ENCODE measurements around the gene CPEB3. TPM values are rescaled to one million over a fixed set of nuclear protein-coding genes. Genes with fewer than 3 reads are reported as not detected.

Gene CPEB3
- polyA plus RNA-seq (2011; rRNA removed) = 0.37 and 0.49 TPM in 2 replicates
- polyA plus RNA-seq (2012; cell fraction: cytosol; rRNA removed) = 0.13 and 0.26 TPM in 2 replicates
- polyA plus RNA-seq (2012; cell fraction: nucleus; rRNA removed) = 0.31 TPM in 2 replicates
- 0.24 to 0.41 TPM (median 0.32 TPM) in 3 replicates for polyA plus RNA-seq (2017; fragmentation: RNase III; extraction: RNeasy Plus Mini Kit Qiagen cat#74134 plus additional on column Dnase treatment)
- polyA minus RNA-seq (2011; rRNA and poly(A)+ RNA removed) = 0.50 and 0.78 TPM in 2 replicates

GRCh38 chr10:92290837-92291615 is at the start of gene CPEB3, which contains the start of gene MARCHF5:
Gene CPEB3, minus strand, starts transcription at chr10:92291078. Its CDS starts 50,728 bp downstream, at chr10:92240350.
Gene MARCHF5, plus strand, starts transcription at chr10:92291167. Its CDS starts 328 bp downstream, at chr10:92291495.
- ATAC-seq = peak; percentile 97 to 99
- TF ChIP-seq RCOR1 (IDR thresholded peaks at IDR 0.05; ENCODE audit: low read depth, low read length) = no peak
- no peak for TF ChIP-seq HDAC2 (IDR thresholded peaks at IDR 0.05)
- no peak for TF ChIP-seq ZSCAN20 (CRISPR knock-in tag; IDR thresholded peaks at IDR 0.05)
- no peak for TF ChIP-seq MAZ (IDR thresholded peaks at IDR 0.05; ENCODE audit: borderline replicate concordance, low read depth, low read length)
- TF ChIP-seq, protein P1, sequence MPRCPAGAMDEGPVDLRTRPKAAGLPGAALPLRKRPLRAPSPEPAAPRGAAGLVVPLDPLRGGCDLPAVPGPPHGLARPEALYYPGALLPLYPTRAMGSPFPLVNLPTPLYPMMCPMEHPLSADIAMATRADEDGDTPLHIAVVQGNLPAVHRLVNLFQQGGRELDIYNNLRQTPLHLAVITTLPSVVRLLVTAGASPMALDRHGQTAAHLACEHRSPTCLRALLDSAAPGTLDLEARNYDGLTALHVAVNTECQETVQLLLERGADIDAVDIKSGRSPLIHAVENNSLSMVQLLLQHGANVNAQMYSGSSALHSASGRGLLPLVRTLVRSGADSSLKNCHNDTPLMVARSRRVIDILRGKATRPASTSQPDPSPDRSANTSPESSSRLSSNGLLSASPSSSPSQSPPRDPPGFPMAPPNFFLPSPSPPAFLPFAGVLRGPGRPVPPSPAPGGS (IDR thresholded peaks at IDR 0.05) = 0 out of 3 replicates have a peak, but pooled peaks have one; percentile 33
- TF ChIP-seq MYC (IDR thresholded peaks at IDR 0.05; ENCODE audit: borderline replicate concordance, low read length) = no peak
- TF ChIP-seq, protein P2, sequence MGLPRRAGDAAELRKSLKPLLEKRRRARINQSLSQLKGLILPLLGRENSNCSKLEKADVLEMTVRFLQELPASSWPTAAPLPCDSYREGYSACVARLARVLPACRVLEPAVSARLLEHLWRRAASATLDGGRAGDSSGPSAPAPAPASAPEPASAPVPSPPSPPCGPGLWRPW (IDR thresholded peaks at IDR 0.05) = no peak
- TF ChIP-seq EHMT2 (IDR thresholded peaks at IDR 0.05; ENCODE audit: low read depth) = no peak
- no peak for TF ChIP-seq GATA3 (IDR thresholded peaks at IDR 0.05; ENCODE audit: borderline replicate concordance)
- TF ChIP-seq, protein P3, sequence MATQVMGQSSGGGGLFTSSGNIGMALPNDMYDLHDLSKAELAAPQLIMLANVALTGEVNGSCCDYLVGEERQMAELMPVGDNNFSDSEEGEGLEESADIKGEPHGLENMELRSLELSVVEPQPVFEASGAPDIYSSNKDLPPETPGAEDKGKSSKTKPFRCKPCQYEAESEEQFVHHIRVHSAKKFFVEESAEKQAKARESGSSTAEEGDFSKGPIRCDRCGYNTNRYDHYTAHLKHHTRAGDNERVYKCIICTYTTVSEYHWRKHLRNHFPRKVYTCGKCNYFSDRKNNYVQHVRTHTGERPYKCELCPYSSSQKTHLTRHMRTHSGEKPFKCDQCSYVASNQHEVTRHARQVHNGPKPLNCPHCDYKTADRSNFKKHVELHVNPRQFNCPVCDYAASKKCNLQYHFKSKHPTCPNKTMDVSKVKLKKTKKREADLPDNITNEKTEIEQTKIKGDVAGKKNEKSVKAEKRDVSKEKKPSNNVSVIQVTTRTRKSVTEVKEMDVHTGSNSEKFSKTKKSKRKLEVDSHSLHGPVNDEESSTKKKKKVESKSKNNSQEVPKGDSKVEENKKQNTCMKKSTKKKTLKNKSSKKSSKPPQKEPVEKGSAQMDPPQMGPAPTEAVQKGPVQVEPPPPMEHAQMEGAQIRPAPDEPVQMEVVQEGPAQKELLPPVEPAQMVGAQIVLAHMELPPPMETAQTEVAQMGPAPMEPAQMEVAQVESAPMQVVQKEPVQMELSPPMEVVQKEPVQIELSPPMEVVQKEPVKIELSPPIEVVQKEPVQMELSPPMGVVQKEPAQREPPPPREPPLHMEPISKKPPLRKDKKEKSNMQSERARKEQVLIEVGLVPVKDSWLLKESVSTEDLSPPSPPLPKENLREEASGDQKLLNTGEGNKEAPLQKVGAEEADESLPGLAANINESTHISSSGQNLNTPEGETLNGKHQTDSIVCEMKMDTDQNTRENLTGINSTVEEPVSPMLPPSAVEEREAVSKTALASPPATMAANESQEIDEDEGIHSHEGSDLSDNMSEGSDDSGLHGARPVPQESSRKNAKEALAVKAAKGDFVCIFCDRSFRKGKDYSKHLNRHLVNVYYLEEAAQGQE (IDR thresholded peaks at IDR 0.05) = 0 out of 2 replicates have a peak, but pooled peaks have one; percentile 29
- no peak for TF ChIP-seq ZFP36 (IDR thresholded peaks at IDR 0.05; ENCODE audit: borderline replicate concordance, partially characterized antibody)
- peak; percentile 85 for TF ChIP-seq HMGXB4 (CRISPR knock-in tag; IDR thresholded peaks at IDR 0.05; ENCODE audit: borderline replicate concordance)
- peak; percentile 17; the same call in 1 of the 2 replicates for TF ChIP-seq E2F6 (IDR thresholded peaks at IDR 0.05; ENCODE audit: borderline replicate concordance, low read depth)
- no peak for TF ChIP-seq TP53 (CRISPR knock-in tag; IDR thresholded peaks at IDR 0.05)
- TF ChIP-seq FOSL2 (IDR thresholded peaks at IDR 0.05) = no peak
- TF ChIP-seq FOSL2 (CRISPR knock-in tag; IDR thresholded peaks at IDR 0.05) = no peak
- TF ChIP-seq EP300 (IDR thresholded peaks at IDR 0.05) = no peak
- no peak for TF ChIP-seq HOXA7 (CRISPR knock-in tag; IDR thresholded peaks at IDR 0.05)
- TF ChIP-seq KDM5A (IDR thresholded peaks at IDR 0.05) = no peak; the same call in 1 of the 2 replicates
- TF ChIP-seq JUN (IDR thresholded peaks at IDR 0.05) = peak in 1 of 2 experiments; percentile 73; a peak in 3 of 5 replicates
- TF ChIP-seq MAFK (IDR thresholded peaks at IDR 0.05; ENCODE audit: partially characterized antibody) = no peak
- TF ChIP-seq PHF8 (IDR thresholded peaks at IDR 0.05; ENCODE audit: borderline replicate concordance, low read depth) = peak; percentile 97
- TF ChIP-seq NPAS2 (CRISPR knock-in tag; IDR thresholded peaks at IDR 0.05; ENCODE audit: borderline replicate concordance) = no peak
- no peak for TF ChIP-seq JUNB (IDR thresholded peaks at IDR 0.05)
- TF ChIP-seq, protein P4, sequence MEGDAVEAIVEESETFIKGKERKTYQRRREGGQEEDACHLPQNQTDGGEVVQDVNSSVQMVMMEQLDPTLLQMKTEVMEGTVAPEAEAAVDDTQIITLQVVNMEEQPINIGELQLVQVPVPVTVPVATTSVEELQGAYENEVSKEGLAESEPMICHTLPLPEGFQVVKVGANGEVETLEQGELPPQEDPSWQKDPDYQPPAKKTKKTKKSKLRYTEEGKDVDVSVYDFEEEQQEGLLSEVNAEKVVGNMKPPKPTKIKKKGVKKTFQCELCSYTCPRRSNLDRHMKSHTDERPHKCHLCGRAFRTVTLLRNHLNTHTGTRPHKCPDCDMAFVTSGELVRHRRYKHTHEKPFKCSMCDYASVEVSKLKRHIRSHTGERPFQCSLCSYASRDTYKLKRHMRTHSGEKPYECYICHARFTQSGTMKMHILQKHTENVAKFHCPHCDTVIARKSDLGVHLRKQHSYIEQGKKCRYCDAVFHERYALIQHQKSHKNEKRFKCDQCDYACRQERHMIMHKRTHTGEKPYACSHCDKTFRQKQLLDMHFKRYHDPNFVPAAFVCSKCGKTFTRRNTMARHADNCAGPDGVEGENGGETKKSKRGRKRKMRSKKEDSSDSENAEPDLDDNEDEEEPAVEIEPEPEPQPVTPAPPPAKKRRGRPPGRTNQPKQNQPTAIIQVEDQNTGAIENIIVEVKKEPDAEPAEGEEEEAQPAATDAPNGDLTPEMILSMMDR (IDR thresholded peaks at IDR 0.05) = no peak; the same call in 2 of the 3 replicates
- 0 out of 2 replicates have a peak, but pooled peaks have one; percentile 9 for TF ChIP-seq NFE2L2 (conservative IDR thresholded peaks at IDR 0.05; ENCODE audit: low read length)
- no peak for TF ChIP-seq HEYL (CRISPR knock-in tag; IDR thresholded peaks at IDR 0.05)
- TF ChIP-seq RAD21 (conservative IDR thresholded peaks at IDR 0.05 in 1 of 2, IDR thresholded peaks at IDR 0.05 in 1 of 2) = peak in 1 of 2 experiments; percentile 24; a peak in 4 of 5 replicates
- no peak for TF ChIP-seq FOXS1 (CRISPR knock-in tag; IDR thresholded peaks at IDR 0.05)

More at GRCh38 chr10:92290837-92291615, at the start of gene CPEB3, which contains the start of gene MARCHF5:
- H3K4me2 ChIP-seq = peak within 1 kb of the TSS; percentile 77
- peaks cover 9% of the 10 kb centered on the region; the same call in 2 of the 3 replicates for H3K4me1 ChIP-seq
- FAIRE-seq = no peak
- under 1% methylated on average over 40 of the region's 79 CpGs for WGBS (ENCODE audit: missing lambda C conversion rate)
- no peaks in the 10 kb centered on the region for H3K9me3 ChIP-seq
- peak; percentile 92 to 97 for DNase-seq (ENCODE audit: low read depth in 1 of 2, low spot score in 1 of 2)
- ChIA-PET POLR2A (interaction anchor here (0.7 to 1.6 kb wide), 6 partner anchors 12 to 233 kb away, joined by 3 to 8 read pairs (median 4); no protein-coding TSS in a partner anchor), CTCF (interaction anchor here (0.5 to 8.0 kb wide), 42 partner anchors 9 to 658 kb away, joined by 3 to 84 read pairs (median 4); partner anchors contain the start of gene IDE)
- peak within 1 kb of the TSS; percentile 81 for H3K4me3 ChIP-seq
- peak within 1 kb of the TSS; percentile 91 to 95 for H3K27ac ChIP-seq
